Prostate gland (tissue), 2 donors: ENCODE results near the gene TAS2R16. TPM values are rescaled to one million over a fixed set of nuclear protein-coding genes. Genes with fewer than 3 reads are reported as not detected.
A peak's percentile ranks its signal among the peaks of the same experiment; 100 is the strongest.

Experiments used
- DNase-seq: peaks from one replicate; pipeline ENCODE4 v3.0.0-alpha.2; 2019; ENCODE audit warnings: low spot score
- H3K27ac ChIP-seq, 2 donors: fragments of 200-600 bp; sonication (generic); 2 replicates each; pipeline ENCODE4 v1.5.1; 2017 to 2019
- H3K27me3 ChIP-seq: fragments of 200-600 bp; sonication (generic); replicated peaks from 2 replicates; pipeline ENCODE4 v1.5.1; 2019; ENCODE audit not compliant: insufficient read depth
- H3K36me3 ChIP-seq, 2 donors: fragments of 200-600 bp; sonication (generic); 1 replicate in 1 of 2; 2 replicates in 1 of 2; pipeline versions ENCODE4 v1.5.1 to v1.8.1; 2017 to 2019
- H3K4me1 ChIP-seq: fragments of 200-600 bp; sonication (generic); replicated peaks from 2 replicates; pipeline ENCODE4 v1.5.1; 2019
- H3K4me3 ChIP-seq, 2 donors: fragments of 200-600 bp; sonication (generic); 2 replicates each; pipeline ENCODE4 v1.5.1; 2017 to 2019
- H3K9me3 ChIP-seq: fragments of 200-600 bp; sonication (generic); 2 replicates; pipeline ENCODE4 v1.5.1; 2017
- POLR2A ChIP-seq: fragments of 450-650 bp; IDR thresholded peaks from one replicate; pipeline ENCODE4 v1.6.1; 2016; ENCODE audit warnings: antibody characterized with exemption, mild to moderate bottlenecking
- POLR2AphosphoS5 ChIP-seq: sonication (generic); formaldehyde crosslinking; IDR thresholded peaks from one replicate; pipeline ENCODE4 v1.6.1; 2017; ENCODE audit warnings: antibody characterized with exemption
- WGBS: methylation state at CpG from one replicate; pipeline ENCODE4 v1.1.5; 2018; 5-methylcytosine and 5-hydroxymethylcytosine counted together
- intact Hi-C: fragments of 100-400 bp; cut with DNase I; formaldehyde crosslinking; loops from one replicate; pipeline ENCODE4 v1.14.2; 2022
- total RNA-seq, 2 donors: library from RNA; depleted of rRNA; stranded (reverse); fragments of >200 nt; gene quantifications; one replicate each; pipeline ENCODE4 v1.1.0, GENCODE V29; 2016
- TF ChIP-seq, protein P1 (sequence below), 4 experiments: fragments of 200-600 bp in 2 of 4; fragments of 450-650 bp in 2 of 4; sonication (generic) in 2 of 4; IDR thresholded peaks; 1 replicate in 3 of 4; 2 replicates in 1 of 4; pipeline ENCODE4 v1.5.1; 2016 to 2019; ENCODE audit warnings: antibody characterized with exemption in 4 of 4, mild to moderate bottlenecking in 2 of 4, moderate library complexity in 2 of 4

The TAS2R16 gene
- total RNA-seq, 2 donors from 2014 or later: not detected

DNA sequence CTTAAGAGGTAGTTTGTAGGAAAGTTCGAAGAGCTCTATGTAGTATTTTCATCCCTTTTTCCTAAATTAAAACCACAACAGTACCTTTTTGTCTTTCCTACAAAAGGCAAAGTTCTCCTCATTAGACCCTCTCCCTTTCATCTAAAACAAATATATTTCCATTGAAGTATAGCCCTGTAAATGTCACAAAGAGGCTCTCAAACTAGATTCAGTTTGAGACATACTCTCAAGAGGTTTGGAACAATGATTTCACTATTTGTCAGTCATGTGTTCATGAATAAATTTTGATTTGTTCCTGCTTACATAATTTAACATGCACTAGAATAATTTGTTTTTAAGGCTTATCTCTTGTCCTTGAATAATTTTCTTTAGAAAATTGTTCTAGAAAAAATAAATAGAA, 12.2 kb downstream of the TAS2R16 start:
- no peak for DNase-seq
- no peak overlapping the region for H3K4me3 ChIP-seq
- no peak overlapping the region for H3K27ac ChIP-seq
- intact Hi-C loops: no loop called here
- no peaks in the 10 kb centered on the region for H3K4me1 ChIP-seq
- no peak for TF ChIP-seq POLR2AphosphoS5
- no peaks in the 10 kb centered on the region for H3K27me3 ChIP-seq
- no peaks in the 10 kb centered on the region for H3K9me3 ChIP-seq
- H3K36me3 ChIP-seq: no peaks in the 10 kb centered on the region
- WGBS: 47% methylated on average over 1 of the region's 1 CpG

DNA sequence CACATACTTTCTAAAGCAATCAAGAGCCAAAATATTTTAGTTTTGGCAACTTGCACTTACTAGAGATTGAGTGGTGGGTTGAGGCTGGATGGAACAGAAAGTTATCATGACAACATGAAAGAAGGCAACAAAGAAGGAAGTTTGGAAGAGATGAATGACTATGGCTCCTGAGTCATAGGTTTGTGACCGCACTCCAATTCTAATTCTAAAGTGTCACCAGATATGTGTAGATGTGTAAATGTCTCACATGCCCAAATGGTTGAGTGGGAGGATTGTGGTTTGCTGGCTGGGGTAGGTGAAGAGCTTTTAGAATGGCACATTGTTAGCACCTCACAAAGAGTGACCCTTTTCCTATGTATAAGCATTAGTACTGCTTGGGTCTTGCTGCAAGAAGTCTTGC, 20.2 kb downstream of the TAS2R16 start:
- Histone ChIP-seq H3K4me3 (no peak overlapping the region), H3K9me3 (no peaks in the 10 kb centered on the region), H3K4me1 (no peaks in the 10 kb centered on the region), H3K27ac (no peak overlapping the region), H3K36me3 (no peaks in the 10 kb centered on the region), H3K27me3 (no peaks in the 10 kb centered on the region)
- TF ChIP-seq POLR2AphosphoS5 (no peak), POLR2A (no peak)
- TF ChIP-seq, protein P1, sequence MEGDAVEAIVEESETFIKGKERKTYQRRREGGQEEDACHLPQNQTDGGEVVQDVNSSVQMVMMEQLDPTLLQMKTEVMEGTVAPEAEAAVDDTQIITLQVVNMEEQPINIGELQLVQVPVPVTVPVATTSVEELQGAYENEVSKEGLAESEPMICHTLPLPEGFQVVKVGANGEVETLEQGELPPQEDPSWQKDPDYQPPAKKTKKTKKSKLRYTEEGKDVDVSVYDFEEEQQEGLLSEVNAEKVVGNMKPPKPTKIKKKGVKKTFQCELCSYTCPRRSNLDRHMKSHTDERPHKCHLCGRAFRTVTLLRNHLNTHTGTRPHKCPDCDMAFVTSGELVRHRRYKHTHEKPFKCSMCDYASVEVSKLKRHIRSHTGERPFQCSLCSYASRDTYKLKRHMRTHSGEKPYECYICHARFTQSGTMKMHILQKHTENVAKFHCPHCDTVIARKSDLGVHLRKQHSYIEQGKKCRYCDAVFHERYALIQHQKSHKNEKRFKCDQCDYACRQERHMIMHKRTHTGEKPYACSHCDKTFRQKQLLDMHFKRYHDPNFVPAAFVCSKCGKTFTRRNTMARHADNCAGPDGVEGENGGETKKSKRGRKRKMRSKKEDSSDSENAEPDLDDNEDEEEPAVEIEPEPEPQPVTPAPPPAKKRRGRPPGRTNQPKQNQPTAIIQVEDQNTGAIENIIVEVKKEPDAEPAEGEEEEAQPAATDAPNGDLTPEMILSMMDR (IDR thresholded peaks at IDR 0.05): no peak
- intact Hi-C loops: no loop called here
- no peak for DNase-seq
- 93% methylated on average over 1 of the region's 1 CpG for WGBS

DNA sequence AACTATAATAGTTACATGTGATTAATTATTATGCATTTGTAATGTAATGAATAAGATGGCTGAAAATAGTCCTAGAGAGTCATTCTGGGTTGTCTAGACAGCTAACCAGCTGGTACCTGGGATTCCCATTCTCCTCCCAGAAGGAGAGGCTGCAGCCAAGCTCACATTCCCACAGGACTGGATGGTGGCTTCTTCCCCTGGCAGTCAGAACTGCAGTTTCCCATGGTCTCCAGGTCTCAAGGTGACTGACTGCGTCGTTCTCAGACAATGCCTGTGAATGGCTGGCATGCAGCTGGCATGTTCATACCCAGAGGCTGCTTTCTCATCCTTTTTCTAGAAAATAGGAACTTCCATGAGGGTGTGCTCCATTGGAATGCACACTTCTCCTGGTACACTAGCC, 21.3 kb downstream of the TAS2R16 start:
- TF ChIP-seq POLR2A: no peak
- TF ChIP-seq, protein P1 (IDR thresholded peaks at IDR 0.05): no peak
- no peak for TF ChIP-seq POLR2AphosphoS5
- H3K27me3 ChIP-seq: no peaks in the 10 kb centered on the region
- WGBS: 90% methylated on average over 2 of the region's 2 CpGs
- no peak for DNase-seq
- H3K4me1 ChIP-seq: no peaks in the 10 kb centered on the region
- intact Hi-C loops: no loop called here
- H3K36me3 ChIP-seq: no peaks in the 10 kb centered on the region
- no peak overlapping the region for H3K27ac ChIP-seq
- H3K4me3 ChIP-seq: no peak overlapping the region
- H3K9me3 ChIP-seq: no peaks in the 10 kb centered on the region

DNA sequence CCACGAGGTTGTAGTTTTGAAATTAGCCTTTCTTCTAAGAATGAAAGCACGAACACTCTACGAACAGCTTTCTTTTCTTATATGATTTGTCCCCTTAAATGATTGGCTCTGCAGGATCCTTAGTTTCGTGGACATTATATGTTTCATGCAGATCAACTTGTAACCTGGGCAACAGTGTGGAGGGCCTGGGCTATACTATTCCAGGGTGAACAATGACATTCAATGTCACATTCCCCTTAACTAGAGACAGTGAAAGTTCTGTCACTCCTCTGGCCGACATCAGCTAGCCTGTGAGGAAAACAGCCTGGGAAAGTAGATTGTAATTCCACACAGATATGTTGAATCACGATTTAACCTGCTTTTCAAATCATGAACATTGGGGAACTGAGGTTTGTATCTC, 23.4 kb downstream of the TAS2R16 start:
- intact Hi-C loops: no loop called here
- DNase-seq: no peak
- Histone ChIP-seq H3K27ac (no peak overlapping the region), H3K9me3 (no peaks in the 10 kb centered on the region), H3K27me3 (no peaks in the 10 kb centered on the region), H3K4me3 (no peak overlapping the region), H3K4me1 (no peaks in the 10 kb centered on the region), H3K36me3 (no peaks in the 10 kb centered on the region)
- 79% methylated on average over 6 of the region's 6 CpGs for WGBS
- no peak for TF ChIP-seq POLR2A
- no peak for TF ChIP-seq POLR2AphosphoS5
- TF ChIP-seq, protein P1 (IDR thresholded peaks at IDR 0.05): no peak

DNA sequence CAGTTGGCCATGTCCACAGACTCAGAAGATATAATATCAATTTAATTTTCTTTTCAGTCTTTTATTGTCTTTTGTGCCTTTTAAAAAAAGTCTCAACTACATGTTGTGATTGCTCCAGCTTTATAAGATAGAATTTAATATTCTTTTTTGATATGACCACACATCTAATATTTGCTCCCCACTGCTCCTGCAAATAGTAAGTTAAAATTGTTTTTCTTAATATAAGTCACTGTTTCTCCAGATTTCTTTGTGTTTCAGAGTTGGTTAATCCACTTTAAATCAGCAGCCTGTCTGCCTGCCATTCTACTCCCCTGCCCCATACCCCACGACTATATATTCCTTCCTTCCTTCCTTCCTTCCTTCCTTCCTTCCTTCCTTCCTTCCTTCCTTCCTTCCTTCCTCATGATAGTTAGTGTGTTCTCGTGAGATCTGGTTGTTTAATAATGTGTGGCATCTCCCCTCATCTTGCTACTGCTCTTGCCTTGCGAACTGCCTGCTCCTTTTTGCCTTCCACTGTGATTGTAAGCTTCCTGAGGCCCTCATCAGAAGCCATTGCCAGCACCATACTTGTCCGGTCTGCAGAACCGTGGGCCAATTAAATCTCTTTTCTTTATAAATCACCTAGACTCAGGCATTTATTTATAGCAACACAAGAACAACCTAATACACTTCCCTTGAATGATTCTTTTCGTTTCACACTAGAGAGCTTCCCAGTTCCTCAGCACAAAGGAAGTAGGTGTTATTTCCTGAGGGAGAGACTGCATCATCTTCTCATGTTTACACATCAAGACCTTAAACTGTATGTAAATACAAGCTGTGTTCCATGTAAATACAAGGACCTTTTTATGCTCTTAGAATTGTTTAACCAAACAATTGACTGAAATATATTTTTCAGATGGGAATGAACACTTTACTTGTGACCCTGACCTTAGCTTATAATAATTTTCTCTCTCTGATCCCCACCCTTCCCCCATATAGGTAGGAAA, 24.5 kb downstream of the TAS2R16 start:
- intact Hi-C loops: no loop called here
- TF ChIP-seq POLR2AphosphoS5: peak; percentile 56
- TF ChIP-seq, protein P1 (IDR thresholded peaks at IDR 0.05): no peak
- no peak for TF ChIP-seq POLR2A
- H3K9me3 ChIP-seq: no peaks in the 10 kb centered on the region
- WGBS: 66% methylated on average over 6 of the region's 6 CpGs
- no peaks in the 10 kb centered on the region for H3K27me3 ChIP-seq
- no peak overlapping the region for H3K4me3 ChIP-seq
- H3K4me1 ChIP-seq: no peaks in the 10 kb centered on the region
- H3K27ac ChIP-seq: no peak overlapping the region
- no peak for DNase-seq
- H3K36me3 ChIP-seq: no peaks in the 10 kb centered on the region
